Heart right ventricle (tissue), 16 donors: ENCODE measurements around the gene SMC4. TPM values are rescaled to one million over a fixed set of nuclear protein-coding genes. Genes with fewer than 3 reads are reported as not detected.

Source experiments
- ATAC-seq, 8 donors: fragments of 200-7000 bp; cut with Tn5 transposase; one replicate each; pipeline ENCODE4 v1.9.1; 2020; ENCODE audit warnings: mild to moderate bottlenecking in 8 of 8, moderate library complexity in 8 of 8, moderate number of reproducible peaks in 1 of 8
- DNase-seq, 2 donors: peaks; one replicate each; pipeline ENCODE4 v3.0.0-alpha.2; 2020
- H3K27ac ChIP-seq, 10 donors: fragments of 200-600 bp; sonication (generic) in 2 of 10; one replicate each; pipeline versions ENCODE4 v1.5.0 to v1.8.0; 2020 to 2022; ENCODE audit warnings: mild to moderate bottlenecking in 3 of 10
- H3K27me3 ChIP-seq, 7 donors: fragments of 200-600 bp; one replicate each; pipeline ENCODE4 v1.8.0; 2021 to 2022; ENCODE audit warnings: mild to moderate bottlenecking in 2 of 7
- H3K36me3 ChIP-seq, 9 donors: fragments of 200-600 bp; sonication (generic) in 1 of 9; one replicate each; pipeline versions ENCODE4 v1.5.0 to v1.8.0; 2020 to 2022; ENCODE audit warnings: mild to moderate bottlenecking in 2 of 9
- H3K4me1 ChIP-seq, 9 donors: fragments of 200-600 bp; sonication (generic) in 1 of 9; one replicate each; pipeline versions ENCODE4 v1.5.0 to v1.8.0; 2020 to 2022; ENCODE audit warnings: mild to moderate bottlenecking in 4 of 9
- H3K4me3 ChIP-seq, 10 donors: fragments of 200-600 bp; sonication (generic) in 2 of 10; one replicate each; pipeline versions ENCODE4 v1.5.0 to v1.8.0; 2020 to 2022; ENCODE audit warnings: mild to moderate bottlenecking in 7 of 10, moderate library complexity in 2 of 10
- H3K9me3 ChIP-seq, 11 donors: fragments of 200-600 bp in 10 of 11; sonication (generic) in 2 of 11; one replicate each; pipeline versions ENCODE4 v1.5.0 to v1.8.0; 2013 to 2022; ENCODE audit warnings: mild to moderate bottlenecking in 2 of 11, control low read depth in 1 of 11, moderate library complexity in 1 of 11
- WGBS, 2 donors: extraction: QIAGEN DNeasy Blood & Tissue Kit; methylation state at CpG; one replicate each; pipeline ENCODE4 v1.1.7; 2013; ENCODE audit warnings: inconsistent platforms in 1 of 2; 5-methylcytosine and 5-hydroxymethylcytosine counted together
- intact Hi-C, 10 donors: fragments of 100-400 bp; cut with DNase I; formaldehyde crosslinking; loops; one replicate each; pipeline versions ENCODE4 v1.11.1 to v1.14.2; 2022
- polyA plus RNA-seq, 2 donors: library from polyadenylated mRNA; stranded (reverse); fragments of 200-250 nt; gene quantifications; one replicate each; pipeline ENCODE4 v1.2.3, GENCODE V29; 2013
- total RNA-seq, 10 donors: library from RNA; stranded (reverse); fragmentation: NEBNext Ultra II Directional in 3 of 10; extraction: Animal tissue kit (Norgen Biotek cat#: 25700) in 3 of 10; gene quantifications; one replicate each; pipeline versions ENCODE4 v1.2.1 to v1.2.4, GENCODE V29; 2021 to 2023
- TF ChIP-seq, protein P1 (sequence below), 9 donors: fragments of 200-600 bp; sonication (generic) in 2 of 9; IDR thresholded peaks; one replicate each; pipeline versions ENCODE4 v1.5.0 to v1.8.0; 2021 to 2022; ENCODE audit warnings: antibody characterized with exemption in 9 of 9, mild to moderate bottlenecking in 5 of 9, moderate library complexity in 1 of 9
- donor health status: Arrhythmogenic right ventricular cardiomyopathy.
- donor health status: ischemic (EF 13 %, LVEDD 7.1; RV severe dilation, severe dysfunction).
- donor health status: healthy with polysubstance abuse.
- donor health status: DM: no; HTN: yes; CAD: no.
- donor health status: DM: no; HTN: no; CAD: no.
- donor health status: ischemic (EF 25% LVEDD 6.9; RV normal size, moderate dysfunction).
- donor health status: ischemic (EF 25% LVEDD 5.7; RV mildly dilated, moderate dysfunction).
- donor health status: healthy.
- donor health status: DM: yes; HTN: yes; CAD: no.
- donor health status: Ischemic cardiomyopathy.
- donor health status: ischemic (EF 35%, LVEDD 5.7; RV mildly dilated, moderate dysfunction).
- donor health status: nonischemic (EF 11% LVEDD 7.7; RV severe dilation, severe dysfunction).
- donor health status: DM: yes; HTN: yes; CAD: no.
- donor health status: PGD.
- donor health status: ischemic (EF 29% LVEDD 5.4; RV normal size, mild dysfunction).
- donor health status: nonischemic (EF 23%, LVEDD 6.1; RV moderate dilation, normal function).

SMC4 gene
- total and polyA plus RNA-seq, 12 donors, result 8.9 to 38.6 (median 17.3) TPM

DNA sequence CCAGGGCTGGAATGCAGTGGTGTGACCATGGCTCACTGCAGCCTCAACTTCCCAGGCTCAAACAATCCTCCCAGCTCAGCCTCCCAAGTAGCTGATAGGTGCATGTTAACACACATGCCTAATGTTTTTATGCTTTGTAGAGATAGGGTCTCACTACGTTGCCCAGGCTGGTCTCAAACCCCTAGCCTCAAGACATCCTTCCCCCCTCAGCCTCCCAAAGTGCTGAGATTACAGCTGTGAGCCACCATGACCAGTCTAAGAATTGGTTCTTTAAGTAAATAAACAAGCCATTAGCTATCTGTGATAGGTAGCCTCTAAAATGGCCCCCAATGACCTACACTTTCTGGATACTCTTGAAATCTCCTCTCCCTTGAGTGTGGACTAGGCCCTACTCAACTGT lies 46.4 kb downstream of the SMC4 start:
- no peak overlapping the region for H3K4me3 ChIP-seq
- H3K9me3 ChIP-seq, result no peaks in the 10 kb centered on the region
- 96% methylated on average over 1 of the region's 1 CpG for WGBS, 2 donors
- H3K4me1 ChIP-seq, result peaks cover 0 to 31% (median 15%) of the 10 kb centered on the region in 9 donors
- H3K27ac ChIP-seq, result no peak overlapping the region
- H3K36me3 ChIP-seq, result peaks cover 0 to 8% (median 0%) of the 10 kb centered on the region in 9 donors
- peaks cover 0 to 30% (median 16%) of the 10 kb centered on the region in 7 donors for H3K27me3 ChIP-seq
- no peak for ATAC-seq
- intact Hi-C loops, result no loop called here
- no peak for DNase-seq
- TF ChIP-seq, protein P1, sequence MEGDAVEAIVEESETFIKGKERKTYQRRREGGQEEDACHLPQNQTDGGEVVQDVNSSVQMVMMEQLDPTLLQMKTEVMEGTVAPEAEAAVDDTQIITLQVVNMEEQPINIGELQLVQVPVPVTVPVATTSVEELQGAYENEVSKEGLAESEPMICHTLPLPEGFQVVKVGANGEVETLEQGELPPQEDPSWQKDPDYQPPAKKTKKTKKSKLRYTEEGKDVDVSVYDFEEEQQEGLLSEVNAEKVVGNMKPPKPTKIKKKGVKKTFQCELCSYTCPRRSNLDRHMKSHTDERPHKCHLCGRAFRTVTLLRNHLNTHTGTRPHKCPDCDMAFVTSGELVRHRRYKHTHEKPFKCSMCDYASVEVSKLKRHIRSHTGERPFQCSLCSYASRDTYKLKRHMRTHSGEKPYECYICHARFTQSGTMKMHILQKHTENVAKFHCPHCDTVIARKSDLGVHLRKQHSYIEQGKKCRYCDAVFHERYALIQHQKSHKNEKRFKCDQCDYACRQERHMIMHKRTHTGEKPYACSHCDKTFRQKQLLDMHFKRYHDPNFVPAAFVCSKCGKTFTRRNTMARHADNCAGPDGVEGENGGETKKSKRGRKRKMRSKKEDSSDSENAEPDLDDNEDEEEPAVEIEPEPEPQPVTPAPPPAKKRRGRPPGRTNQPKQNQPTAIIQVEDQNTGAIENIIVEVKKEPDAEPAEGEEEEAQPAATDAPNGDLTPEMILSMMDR (IDR thresholded peaks at IDR 0.05), result no peak

GRCh38 chr3:160446522-160447056 lies 47.1 kb downstream of the SMC4 start:
- no peak for ATAC-seq
- 97% methylated on average over 13 of the region's 13 CpGs for WGBS, 2 donors

DNA sequence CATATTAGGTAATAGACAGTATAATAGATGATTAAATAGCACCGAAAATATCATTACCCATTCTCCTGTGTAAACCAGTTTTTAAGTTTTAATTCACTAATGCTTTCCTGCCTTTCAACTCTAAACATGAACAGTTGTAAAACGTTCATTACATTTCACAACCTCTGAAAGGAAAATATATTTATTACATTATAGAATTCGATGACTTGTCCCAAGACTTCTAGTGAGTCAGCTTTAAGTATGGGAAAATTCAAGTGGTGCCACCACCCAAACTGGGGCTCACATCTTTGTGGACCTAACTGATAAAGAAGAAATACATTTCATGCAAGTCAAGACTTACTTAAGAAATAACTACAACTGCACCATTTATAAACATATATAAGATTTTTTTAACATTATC lies 48.1 kb downstream of the SMC4 start:
- no peak overlapping the region for H3K27ac ChIP-seq
- peaks cover 0 to 8% (median 0%) of the 10 kb centered on the region in 9 donors for H3K36me3 ChIP-seq
- intact Hi-C loops, result no loop called here
- DNase-seq, result no peak
- H3K4me1 ChIP-seq, result peaks cover 0 to 31% (median 15%) of the 10 kb centered on the region in 9 donors
- ATAC-seq, result no peak
- H3K4me3 ChIP-seq, result no peak overlapping the region
- 75 to 77% methylated on average over 3 of the region's 3 CpGs for WGBS, 2 donors
- peaks cover 0 to 30% (median 16%) of the 10 kb centered on the region in 7 donors for H3K27me3 ChIP-seq
- no peaks in the 10 kb centered on the region for H3K9me3 ChIP-seq
- TF ChIP-seq, protein P1 (IDR thresholded peaks at IDR 0.05), result no peak

More at GRCh38 chr3:160446522-160447056, 47.1 kb downstream of the SMC4 start:
- H3K4me3 ChIP-seq, result no peak overlapping the region
- H3K36me3 ChIP-seq, result peaks cover 0 to 8% (median 0%) of the 10 kb centered on the region in 9 donors
- H3K9me3 ChIP-seq, result no peaks in the 10 kb centered on the region
- H3K4me1 ChIP-seq, result peaks cover 0 to 31% (median 15%) of the 10 kb centered on the region in 9 donors
- TF ChIP-seq, protein P1 (IDR thresholded peaks at IDR 0.05), result no peak
- intact Hi-C loops, result no loop called here
- H3K27me3 ChIP-seq, result peaks cover 0 to 30% (median 16%) of the 10 kb centered on the region in 7 donors
- H3K27ac ChIP-seq, result no peak overlapping the region
- DNase-seq, result no peak

DNA sequence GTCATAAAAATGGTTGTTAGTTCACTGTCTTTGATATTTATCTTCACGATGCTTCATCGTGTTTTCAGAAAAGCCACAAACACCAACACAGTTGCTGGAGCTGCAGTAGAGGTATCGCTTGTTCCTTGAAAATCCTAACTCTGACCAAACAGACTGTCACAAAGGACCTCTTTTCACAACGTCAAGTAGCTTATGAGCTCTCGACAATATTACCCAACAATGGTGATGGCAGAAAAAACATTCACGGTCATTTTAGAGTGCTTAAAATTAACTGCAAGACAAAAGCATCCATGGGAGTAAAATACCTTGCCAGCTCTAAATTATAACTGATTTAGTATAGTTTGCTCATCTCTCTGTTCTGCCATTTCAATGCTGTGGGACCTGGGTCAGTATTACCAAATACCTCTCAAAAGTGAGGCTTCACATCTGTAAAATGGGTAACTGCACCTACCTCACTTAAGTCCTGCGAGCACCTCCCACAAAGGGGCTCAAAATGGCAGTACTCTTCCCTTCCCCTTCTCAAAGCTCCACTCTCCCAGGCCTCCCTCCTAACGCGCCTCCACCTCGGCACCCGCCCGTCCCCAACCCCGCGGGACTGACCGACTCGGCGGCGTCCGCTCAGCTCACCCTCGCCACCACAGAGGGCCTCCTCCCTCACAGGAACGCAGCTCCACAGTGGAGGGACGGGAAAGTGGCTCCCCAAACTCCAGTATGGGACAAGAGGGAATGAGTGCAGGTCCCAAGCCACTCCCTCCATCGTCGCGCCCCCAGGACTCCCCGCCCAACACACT lies 49.6 kb downstream of the SMC4 start:
- DNase-seq (peak; percentile 12 to 20), ATAC-seq (peak; percentile 24 to 62 (median 42))
- TF ChIP-seq, protein P1 (IDR thresholded peaks at IDR 0.05), result no peak
- 2 to 6% methylated on average over 26 of the region's 26 CpGs for WGBS, 2 donors
- Histone ChIP-seq H3K4me1 (peaks cover 0 to 31% (median 15%) of the 10 kb centered on the region in 9 donors), H3K4me3 (peak overlapping the region; percentile 23 to 68 (median 49)), H3K9me3 (no peaks in the 10 kb centered on the region), H3K27ac (peak overlapping the region in 1 of 10 donors; percentile 84), H3K27me3 (peaks cover 0 to 30% (median 16%) of the 10 kb centered on the region in 7 donors), H3K36me3 (peaks cover 0 to 8% (median 0%) of the 10 kb centered on the region in 9 donors)
- intact Hi-C loops, result no loop called here
